NCI-H446 (cell line): ENCODE measurements around the gene GYS1.

Experiments used
- DNase-seq, 2 experiments: peaks; one replicate each; lab custom pipeline; 2025; lab: John Stamatoyannopoulos, UW

Gene GYS1

GRCh38 chr19:48988860-48989259 lies 4.2 kb downstream of the GYS1 start:
- no peak for DNase-seq

GRCh38 chr19:48988286-48988685 lies 4.8 kb downstream of the GYS1 start:
- no peak for DNase-seq

- no peak for DNase-seq
Observed at GRCh38 chr19:48987323-48987722, 5.8 kb downstream of the GYS1 start.

- DNase-seq = no peak
Observed at GRCh38 chr19:48986211-48986610, 6.9 kb downstream of the GYS1 start.

GRCh38 chr19:48985711-48986110 lies 7.4 kb downstream of the GYS1 start:
- no peak for DNase-seq

GRCh38 chr19:48982280-48982679 lies 10.8 kb downstream of the GYS1 start:
- no peak for DNase-seq

- no peak for DNase-seq
Observed at GRCh38 chr19:48977061-48977460, 16.0 kb downstream of the GYS1 start.

GRCh38 chr19:48975947-48976847 lies 16.9 kb downstream of the GYS1 start:
- DNase-seq = no peak

GRCh38 chr19:48970923-48971395 lies 22.1 kb downstream of the GYS1 start:
- peak; percentile 58 to 79 for DNase-seq

GRCh38 chr19:48970139-48970766 lies 22.9 kb downstream of the GYS1 start:
- no peak for DNase-seq

- peak in 1 of 2 experiments; percentile 41 for DNase-seq
Observed at GRCh38 chr19:48969276-48970138, 23.6 kb downstream of the GYS1 start.

- DNase-seq = no peak
Observed at GRCh38 chr19:48968813-48969218, 24.3 kb downstream of the GYS1 start.

- DNase-seq = no peak
Observed at GRCh38 chr19:48968179-48968661, 24.9 kb downstream of the GYS1 start.

- no peak for DNase-seq
Observed at GRCh38 chr19:48967346-48968178, 25.5 kb downstream of the GYS1 start.

- no peak for DNase-seq
Observed at GRCh38 chr19:48966541-48967345, 26.4 kb downstream of the GYS1 start.

GRCh38 chr19:48965806-48966540 lies 27.1 kb downstream of the GYS1 start:
- peak; percentile 88 to 91 for DNase-seq

GRCh38 chr19:48965040-48965805 lies 27.9 kb downstream of the GYS1 start, which contains the start of gene FTL:
Gene FTL (plus strand): TSS chr19:48965309. CDS start chr19:48965508, 199 bp downstream.
- peak; percentile 91 to 98 for DNase-seq

GRCh38 chr19:48964205-48965039 lies 28.7 kb downstream of the GYS1 start:
- DNase-seq = no peak
